Uterus (tissue), 4 donors: Measurements from ENCODE around the gene MELK. TPM values are rescaled to one million over a fixed set of nuclear protein-coding genes. Genes with fewer than 3 reads are reported as not detected.

Experiments
- DNase-seq, 2 donors: peaks; one replicate each; pipeline ENCODE4 v3.0.0-alpha.2; 2019 to 2020
- H3K27ac ChIP-seq, 2 donors: fragments of 200-600 bp; sonication (generic); 1 replicate in 1 of 2; 2 replicates in 1 of 2; pipeline ENCODE4 v1.5.1; 2016 to 2018
- H3K27me3 ChIP-seq, 2 donors: fragments of 200-600 bp; sonication (generic); one replicate each; pipeline ENCODE4 v1.5.1; 2018 to 2019; ENCODE audit warnings: control low read depth in 1 of 2
- H3K36me3 ChIP-seq, 2 donors: fragments of 200-600 bp; sonication (generic); one replicate each; pipeline ENCODE4 v1.5.1; 2019; ENCODE audit warnings: control low read depth in 1 of 2
- H3K4me1 ChIP-seq, 2 donors: fragments of 200-600 bp; sonication (generic); one replicate each; pipeline ENCODE4 v1.5.1; 2018 to 2019; ENCODE audit warnings: control low read depth in 1 of 2
- H3K4me3 ChIP-seq, 2 donors: fragments of 200-600 bp; sonication (generic); 1 replicate in 1 of 2; 2 replicates in 1 of 2; pipeline ENCODE4 v1.5.1; 2018 to 2019; ENCODE audit warnings: mild to moderate bottlenecking in 1 of 2
- H3K9me3 ChIP-seq, 2 donors: fragments of 200-600 bp; sonication (generic); one replicate each; pipeline ENCODE4 v1.5.1; 2019; ENCODE audit warnings: control low read depth in 1 of 2
- POLR2A ChIP-seq, 2 donors: fragments of 450-650 bp; IDR thresholded peaks; one replicate each; pipeline ENCODE4 v1.6.1; 2016; ENCODE audit warnings: antibody characterized with exemption in 2 of 2, mild to moderate bottlenecking in 1 of 2, moderate library complexity in 1 of 2
- intact Hi-C: fragments of 100-400 bp; cut with DNase I; formaldehyde crosslinking; loops from one replicate; pipeline ENCODE4 v1.15.1; 2023; ENCODE audit warnings: low total_unique reads
- total RNA-seq, 4 donors: library from RNA; depleted of rRNA in 3 of 4; stranded (reverse); fragments of >200 nt in 3 of 4; gene quantifications; one replicate each; pipeline versions ENCODE4 v1.1.0 to v1.2.4, GENCODE V29; 2014 to 2023
- TF ChIP-seq, protein P1 (sequence below), 4 experiments: fragments of 200-600 bp in 2 of 4; fragments of 450-650 bp in 2 of 4; sonication (generic) in 2 of 4; IDR thresholded peaks; one replicate each; pipeline ENCODE4 v1.5.1; 2016 to 2019; ENCODE audit warnings: antibody characterized with exemption in 4 of 4, mild to moderate bottlenecking in 2 of 4, moderate library complexity in 1 of 4
- donor health status: DM: yes; HTN: yes; CAD: no.

The MELK gene
- total RNA-seq, 4 donors from 2014 or later = 21.4 TPM; not detected in 3

DNA sequence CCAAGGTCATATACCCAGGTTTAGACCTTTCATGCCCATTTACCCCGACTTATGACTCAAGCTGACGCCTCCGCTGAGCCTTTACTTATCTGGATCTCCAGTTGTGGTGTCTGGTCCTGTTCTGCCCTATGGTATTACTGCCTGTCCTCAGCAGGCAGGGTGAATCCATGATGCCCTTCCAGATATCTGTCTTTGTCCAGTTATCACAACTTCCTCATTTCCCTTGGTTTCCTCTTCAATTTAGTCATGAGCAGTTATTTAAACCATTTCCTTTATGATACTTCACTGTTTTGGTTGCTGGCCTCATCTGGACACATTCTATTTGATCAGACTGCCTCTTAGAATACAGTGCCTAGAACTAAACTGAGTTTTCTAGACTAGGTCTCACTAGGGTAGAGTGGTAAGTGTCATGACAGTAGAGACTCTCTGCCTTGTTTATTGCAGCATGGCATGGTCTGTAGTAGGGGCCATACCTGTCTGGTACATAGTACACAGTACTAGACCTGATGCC lies 93.3 kb downstream of the MELK start:
- H3K27ac ChIP-seq = no peak overlapping the region
- no peaks in the 10 kb centered on the region for H3K36me3 ChIP-seq
- intact Hi-C loops = no loop called here
- no peaks in the 10 kb centered on the region for H3K4me1 ChIP-seq
- H3K9me3 ChIP-seq = no peaks in the 10 kb centered on the region
- H3K27me3 ChIP-seq = no peaks in the 10 kb centered on the region
- DNase-seq = no peak
- no peak for TF ChIP-seq POLR2A (IDR thresholded peaks at IDR 0.05)
- TF ChIP-seq, protein P1, sequence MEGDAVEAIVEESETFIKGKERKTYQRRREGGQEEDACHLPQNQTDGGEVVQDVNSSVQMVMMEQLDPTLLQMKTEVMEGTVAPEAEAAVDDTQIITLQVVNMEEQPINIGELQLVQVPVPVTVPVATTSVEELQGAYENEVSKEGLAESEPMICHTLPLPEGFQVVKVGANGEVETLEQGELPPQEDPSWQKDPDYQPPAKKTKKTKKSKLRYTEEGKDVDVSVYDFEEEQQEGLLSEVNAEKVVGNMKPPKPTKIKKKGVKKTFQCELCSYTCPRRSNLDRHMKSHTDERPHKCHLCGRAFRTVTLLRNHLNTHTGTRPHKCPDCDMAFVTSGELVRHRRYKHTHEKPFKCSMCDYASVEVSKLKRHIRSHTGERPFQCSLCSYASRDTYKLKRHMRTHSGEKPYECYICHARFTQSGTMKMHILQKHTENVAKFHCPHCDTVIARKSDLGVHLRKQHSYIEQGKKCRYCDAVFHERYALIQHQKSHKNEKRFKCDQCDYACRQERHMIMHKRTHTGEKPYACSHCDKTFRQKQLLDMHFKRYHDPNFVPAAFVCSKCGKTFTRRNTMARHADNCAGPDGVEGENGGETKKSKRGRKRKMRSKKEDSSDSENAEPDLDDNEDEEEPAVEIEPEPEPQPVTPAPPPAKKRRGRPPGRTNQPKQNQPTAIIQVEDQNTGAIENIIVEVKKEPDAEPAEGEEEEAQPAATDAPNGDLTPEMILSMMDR (IDR thresholded peaks at IDR 0.05) = no peak
- H3K4me3 ChIP-seq = no peak overlapping the region

- no peaks in the 10 kb centered on the region for H3K36me3 ChIP-seq
- H3K9me3 ChIP-seq = no peaks in the 10 kb centered on the region
- H3K4me3 ChIP-seq = no peak overlapping the region
- H3K27me3 ChIP-seq = no peaks in the 10 kb centered on the region
- no peak overlapping the region for H3K27ac ChIP-seq
- intact Hi-C loops = no loop called here
- no peaks in the 10 kb centered on the region for H3K4me1 ChIP-seq
- no peak for TF ChIP-seq POLR2A (IDR thresholded peaks at IDR 0.05)
- TF ChIP-seq, protein P1 (IDR thresholded peaks at IDR 0.05) = no peak
- no peak for DNase-seq
Measured at GRCh38 chr9:36671561-36671960, 98.9 kb downstream of the MELK start.

GRCh38 chr9:36676091-36676490 lies 103.4 kb downstream of the MELK start:
- H3K36me3 ChIP-seq = no peaks in the 10 kb centered on the region
- H3K27ac ChIP-seq = no peak overlapping the region
- no peak overlapping the region for H3K4me3 ChIP-seq
- H3K4me1 ChIP-seq = no peaks in the 10 kb centered on the region
- no peak for DNase-seq
- intact Hi-C loops = no loop called here
- no peaks in the 10 kb centered on the region for H3K9me3 ChIP-seq
- TF ChIP-seq, protein P1 (IDR thresholded peaks at IDR 0.05) = no peak
- H3K27me3 ChIP-seq = no peaks in the 10 kb centered on the region

GRCh38 chr9:36676778-36677485 lies 104.2 kb downstream of the MELK start:
- TF ChIP-seq, protein P1 (IDR thresholded peaks at IDR 0.05) = no peak
- no peak for TF ChIP-seq POLR2A (IDR thresholded peaks at IDR 0.05)
- Histone ChIP-seq H3K27me3 (no peaks in the 10 kb centered on the region), H3K27ac (no peak overlapping the region), H3K36me3 (no peaks in the 10 kb centered on the region), H3K4me1 (no peaks in the 10 kb centered on the region), H3K9me3 (no peaks in the 10 kb centered on the region), H3K4me3 (no peak overlapping the region)
- intact Hi-C loops = no loop called here
- DNase-seq = no peak

DNA sequence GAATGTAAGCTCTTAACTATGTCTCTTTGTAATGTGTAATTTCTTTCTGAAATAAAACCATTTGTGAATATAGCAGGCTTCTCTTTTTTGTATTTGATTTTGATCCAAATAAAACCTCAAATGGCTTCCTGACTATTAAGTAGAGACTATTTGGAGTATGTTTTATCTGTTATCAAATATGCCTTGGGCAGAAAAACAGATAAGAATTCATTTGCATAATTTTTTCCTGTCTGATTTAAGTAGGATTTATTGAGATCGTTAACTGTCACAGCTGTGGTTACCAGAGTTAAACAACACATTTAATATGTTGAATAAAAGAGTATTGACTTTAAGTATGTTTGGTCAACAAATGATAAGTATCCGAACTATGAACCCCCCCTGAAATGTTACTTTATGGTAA lies 104.9 kb downstream of the MELK start:
- no peaks in the 10 kb centered on the region for H3K9me3 ChIP-seq
- H3K4me1 ChIP-seq = no peaks in the 10 kb centered on the region
- TF ChIP-seq POLR2A (IDR thresholded peaks at IDR 0.05) = no peak
- TF ChIP-seq, protein P1 (IDR thresholded peaks at IDR 0.05) = no peak
- no peak overlapping the region for H3K4me3 ChIP-seq
- no peaks in the 10 kb centered on the region for H3K36me3 ChIP-seq
- DNase-seq = no peak
- no peaks in the 10 kb centered on the region for H3K27me3 ChIP-seq
- intact Hi-C loops = no loop called here
- H3K27ac ChIP-seq = no peak overlapping the region
